Vagina (tissue), 2 donors: ENCODE results near the gene KCTD17. TPM values are rescaled to one million over a fixed set of nuclear protein-coding genes. Genes with fewer than 3 reads are reported as not detected.

Source experiments
- DNase-seq, 2 donors: peaks; one replicate each; pipeline ENCODE4 v3.0.0-alpha.2; 2017; ENCODE audit errors: extremely low spot score in 2 of 2
- H3K27ac ChIP-seq: fragments of 200-600 bp; sonication (generic); one replicate; pipeline ENCODE4 v1.5.1; 2019
- H3K27me3 ChIP-seq: fragments of 200-600 bp; sonication (generic); one replicate; pipeline ENCODE4 v1.5.1; 2019
- H3K36me3 ChIP-seq, 2 donors: fragments of 200-600 bp; sonication (generic); one replicate each; pipeline ENCODE4 v1.5.1; 2017 to 2019
- H3K4me1 ChIP-seq: fragments of 200-600 bp; sonication (generic); one replicate; pipeline ENCODE4 v1.5.1; 2019
- H3K4me3 ChIP-seq, 2 donors: fragments of 200-600 bp; sonication (generic); 1 replicate in 1 of 2; 2 replicates in 1 of 2; pipeline ENCODE4 v1.5.1; 2016 to 2019
- H3K9me3 ChIP-seq: fragments of 200-600 bp; sonication (generic); one replicate; pipeline ENCODE4 v1.5.1; 2019
- POLR2A ChIP-seq, 2 donors: fragments of 450-650 bp; IDR thresholded peaks; one replicate each; pipeline ENCODE4 v1.6.1; 2017; ENCODE audit warnings: antibody characterized with exemption in 2 of 2, mild to moderate bottlenecking in 2 of 2, moderate library complexity in 2 of 2
- POLR2AphosphoS5 ChIP-seq, 2 donors: sonication (generic); formaldehyde crosslinking; IDR thresholded peaks; one replicate each; pipeline ENCODE4 v1.9.0; 2017; ENCODE audit warnings: antibody characterized with exemption in 2 of 2, mild to moderate bottlenecking in 2 of 2, low read depth in 1 of 2; ENCODE audit not compliant: insufficient read depth in 1 of 2
- intact Hi-C: fragments of 100-400 bp; cut with DNase I; formaldehyde crosslinking; loops from one replicate; pipeline ENCODE4 v1.15.1; 2023
- total RNA-seq: library from RNA; depleted of rRNA; stranded (reverse); fragments of >200 nt; gene quantifications from one replicate; pipeline ENCODE4 v1.2.3, GENCODE V29; 2016
- TF ChIP-seq, protein P1 (sequence below), 3 experiments: fragments of 450-650 bp in 2 of 3; fragments of 200-600 bp in 1 of 3; sonication (generic) in 1 of 3; IDR thresholded peaks; one replicate each; pipeline ENCODE4 v1.5.1; 2017 to 2019; ENCODE audit warnings: antibody characterized with exemption in 3 of 3, mild to moderate bottlenecking in 2 of 3, moderate library complexity in 2 of 3

Gene KCTD17
- total RNA-seq, 1 donor from 2014 or later: 27.5 TPM

DNA sequence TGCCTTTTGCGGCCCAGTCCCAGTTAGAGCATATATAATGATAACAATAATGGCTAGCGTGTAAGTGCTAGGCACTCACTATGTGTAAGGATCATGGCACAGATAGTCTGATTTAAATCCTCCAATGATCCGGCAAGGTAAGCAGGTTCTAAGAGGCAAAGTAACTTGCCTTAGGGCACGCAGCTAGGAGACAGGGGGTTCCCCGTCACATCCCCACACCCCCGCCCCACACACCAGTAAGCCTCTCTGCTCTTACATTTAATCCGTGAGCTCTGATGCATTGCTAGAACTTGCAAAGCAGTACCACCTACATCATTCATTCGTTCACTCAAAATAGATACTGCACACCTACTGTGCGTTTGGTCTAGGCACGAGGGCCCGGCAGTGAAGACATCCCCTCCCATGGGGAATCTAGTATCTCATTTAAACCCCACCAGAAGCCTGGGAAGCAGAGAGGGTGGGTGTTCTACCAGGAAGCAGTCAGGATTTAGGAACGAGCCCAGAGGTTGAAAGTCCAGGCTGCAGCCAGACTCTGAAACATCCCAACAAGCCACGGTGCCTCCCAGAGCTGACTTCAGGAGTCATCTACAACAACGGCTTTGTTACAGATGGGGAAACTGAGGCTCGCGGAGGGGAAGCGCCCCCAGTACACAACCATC lies 37.3 kb downstream of the KCTD17 start:
- no peak overlapping the region for H3K4me3 ChIP-seq
- no peaks in the 10 kb centered on the region for H3K9me3 ChIP-seq
- no peaks in the 10 kb centered on the region for H3K36me3 ChIP-seq
- H3K27me3 ChIP-seq: no peaks in the 10 kb centered on the region
- TF ChIP-seq POLR2A (IDR thresholded peaks at IDR 0.05): no peak
- TF ChIP-seq, protein P1, sequence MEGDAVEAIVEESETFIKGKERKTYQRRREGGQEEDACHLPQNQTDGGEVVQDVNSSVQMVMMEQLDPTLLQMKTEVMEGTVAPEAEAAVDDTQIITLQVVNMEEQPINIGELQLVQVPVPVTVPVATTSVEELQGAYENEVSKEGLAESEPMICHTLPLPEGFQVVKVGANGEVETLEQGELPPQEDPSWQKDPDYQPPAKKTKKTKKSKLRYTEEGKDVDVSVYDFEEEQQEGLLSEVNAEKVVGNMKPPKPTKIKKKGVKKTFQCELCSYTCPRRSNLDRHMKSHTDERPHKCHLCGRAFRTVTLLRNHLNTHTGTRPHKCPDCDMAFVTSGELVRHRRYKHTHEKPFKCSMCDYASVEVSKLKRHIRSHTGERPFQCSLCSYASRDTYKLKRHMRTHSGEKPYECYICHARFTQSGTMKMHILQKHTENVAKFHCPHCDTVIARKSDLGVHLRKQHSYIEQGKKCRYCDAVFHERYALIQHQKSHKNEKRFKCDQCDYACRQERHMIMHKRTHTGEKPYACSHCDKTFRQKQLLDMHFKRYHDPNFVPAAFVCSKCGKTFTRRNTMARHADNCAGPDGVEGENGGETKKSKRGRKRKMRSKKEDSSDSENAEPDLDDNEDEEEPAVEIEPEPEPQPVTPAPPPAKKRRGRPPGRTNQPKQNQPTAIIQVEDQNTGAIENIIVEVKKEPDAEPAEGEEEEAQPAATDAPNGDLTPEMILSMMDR (IDR thresholded peaks at IDR 0.05): no peak
- no peak overlapping the region for H3K27ac ChIP-seq
- no peak for DNase-seq
- intact Hi-C loops: no loop called here
- no peaks in the 10 kb centered on the region for H3K4me1 ChIP-seq

DNA sequence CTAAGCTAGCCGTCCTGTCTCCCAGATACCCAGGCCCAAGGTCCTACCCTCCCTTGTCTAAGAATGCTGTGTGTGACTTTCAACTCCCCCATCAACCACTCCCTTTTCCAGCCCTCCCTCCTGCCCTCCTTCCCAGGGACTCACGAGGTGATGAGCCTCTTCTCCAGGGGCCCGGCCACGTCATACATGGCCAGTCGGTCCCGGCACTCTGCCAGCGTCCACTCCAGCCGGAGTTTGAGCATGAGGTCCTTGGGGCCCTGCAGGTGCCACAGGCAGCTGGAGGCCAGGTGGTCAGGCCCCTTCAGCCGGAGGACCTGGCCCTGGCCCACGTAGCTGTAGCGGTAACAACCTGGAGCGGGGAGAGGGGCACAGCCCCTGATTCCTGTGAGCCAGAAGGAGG lies 37.9 kb downstream of the KCTD17 start:
- Histone ChIP-seq H3K27ac (no peak overlapping the region), H3K36me3 (no peaks in the 10 kb centered on the region), H3K4me3 (no peak overlapping the region), H3K27me3 (no peaks in the 10 kb centered on the region), H3K9me3 (no peaks in the 10 kb centered on the region), H3K4me1 (no peaks in the 10 kb centered on the region)
- TF ChIP-seq POLR2A (IDR thresholded peaks at IDR 0.05) (no peak), POLR2AphosphoS5 (IDR thresholded peaks at IDR 0.05; ENCODE audit: insufficient read depth in 1 of 2, low read depth in 1 of 2) (no peak)
- TF ChIP-seq, protein P1 (IDR thresholded peaks at IDR 0.05): no peak
- no peak for DNase-seq
- intact Hi-C loops: no loop called here

DNA sequence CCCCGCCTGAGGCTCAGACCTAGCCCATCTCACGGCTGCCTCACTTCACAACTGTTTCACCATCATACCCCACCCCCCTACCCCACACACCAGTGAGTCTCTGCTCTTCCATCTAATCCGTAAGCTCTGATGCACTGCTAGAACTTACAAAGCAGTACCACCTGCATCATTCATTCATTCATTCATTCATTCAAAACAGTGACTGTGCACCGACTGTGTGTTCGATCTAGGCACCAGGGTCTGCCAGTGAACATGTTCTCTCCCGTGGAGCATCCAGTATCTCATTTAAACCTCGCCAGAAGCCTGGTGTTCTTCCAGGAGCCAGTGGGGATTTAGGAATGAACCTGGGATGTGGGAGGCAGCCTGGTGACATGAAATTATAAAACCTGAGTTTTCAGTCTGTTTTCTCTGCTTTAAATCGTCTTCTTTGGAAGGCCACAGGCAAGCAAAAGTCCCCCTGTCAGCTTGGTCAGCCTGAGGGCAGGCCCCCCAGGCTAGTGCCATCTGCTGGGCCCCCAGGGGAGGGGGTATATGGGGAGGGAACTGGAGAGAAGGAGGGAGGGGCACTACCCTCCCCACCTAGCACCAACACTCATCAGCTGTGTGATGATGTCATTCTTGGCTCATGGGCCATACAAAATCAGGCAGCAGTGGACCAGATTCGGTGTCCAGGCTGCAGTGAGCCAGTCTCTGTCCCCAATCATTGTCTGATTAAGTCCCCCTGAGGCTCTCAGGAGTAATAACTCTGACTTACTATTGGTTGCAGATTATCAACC lies 39.6 kb downstream of the KCTD17 start:
- Histone ChIP-seq H3K27ac (no peak overlapping the region), H3K4me3 (no peak overlapping the region), H3K36me3 (no peaks in the 10 kb centered on the region), H3K27me3 (no peaks in the 10 kb centered on the region), H3K4me1 (no peaks in the 10 kb centered on the region), H3K9me3 (no peaks in the 10 kb centered on the region)
- intact Hi-C loops: no loop called here
- TF ChIP-seq POLR2AphosphoS5 (IDR thresholded peaks at IDR 0.05; ENCODE audit: insufficient read depth in 1 of 2, low read depth in 1 of 2): no peak
- TF ChIP-seq, protein P1 (IDR thresholded peaks at IDR 0.05): no peak
- no peak for TF ChIP-seq POLR2A (IDR thresholded peaks at IDR 0.05)
- no peak for DNase-seq

DNA sequence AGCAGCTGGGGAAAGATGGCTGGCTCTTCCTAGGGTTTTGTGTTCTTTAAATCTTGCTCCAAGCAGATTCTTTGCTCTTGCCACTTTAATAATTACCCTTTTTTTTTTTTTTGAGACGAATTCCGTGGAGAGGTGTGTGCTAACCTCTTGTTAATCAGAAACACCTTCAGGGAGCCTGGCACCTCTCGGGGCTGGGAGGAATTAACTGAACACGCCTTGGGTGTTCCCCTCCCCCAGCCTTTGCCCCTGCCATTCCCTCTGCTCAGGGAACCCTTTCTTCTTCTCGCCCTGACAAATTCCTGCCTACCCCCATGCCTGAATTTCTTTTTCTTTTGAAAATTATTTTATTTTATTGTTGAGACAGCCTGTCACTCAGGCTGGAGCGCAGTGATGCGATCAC lies 40.5 kb downstream of the KCTD17 start:
- DNase-seq: no peak
- Histone ChIP-seq H3K27ac (no peak overlapping the region), H3K4me3 (no peak overlapping the region), H3K27me3 (no peaks in the 10 kb centered on the region), H3K4me1 (no peaks in the 10 kb centered on the region), H3K9me3 (no peaks in the 10 kb centered on the region), H3K36me3 (no peaks in the 10 kb centered on the region)
- TF ChIP-seq POLR2AphosphoS5 (IDR thresholded peaks at IDR 0.05; ENCODE audit: insufficient read depth in 1 of 2, low read depth in 1 of 2) (no peak), POLR2A (IDR thresholded peaks at IDR 0.05) (no peak)
- TF ChIP-seq, protein P1 (IDR thresholded peaks at IDR 0.05): no peak
- intact Hi-C loops: no loop called here

DNA sequence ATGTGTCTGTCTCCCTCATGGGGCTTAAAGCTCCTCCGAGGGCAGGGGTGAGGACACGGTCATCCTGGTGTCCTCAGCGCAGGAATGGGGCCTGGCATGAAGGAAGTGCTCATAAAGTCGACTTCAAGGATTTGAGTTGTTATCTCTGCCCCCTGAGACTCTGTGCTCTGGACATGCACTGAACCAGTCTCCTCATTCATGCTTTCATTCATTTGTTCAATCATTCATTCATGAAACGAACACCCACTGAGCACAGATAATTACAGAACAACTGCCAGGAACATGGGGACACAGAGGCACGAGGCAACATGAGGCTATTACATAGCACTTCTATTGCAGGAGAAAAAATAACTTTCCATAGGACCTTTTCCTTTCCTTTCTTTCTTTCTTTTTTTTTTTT lies 41.5 kb downstream of the KCTD17 start:
- H3K27me3 ChIP-seq: no peaks in the 10 kb centered on the region
- H3K4me3 ChIP-seq: no peak overlapping the region
- no peaks in the 10 kb centered on the region for H3K4me1 ChIP-seq
- H3K27ac ChIP-seq: no peak overlapping the region
- DNase-seq: no peak
- intact Hi-C loops: no loop called here
- TF ChIP-seq POLR2A (IDR thresholded peaks at IDR 0.05): no peak
- no peak for TF ChIP-seq POLR2AphosphoS5 (IDR thresholded peaks at IDR 0.05; ENCODE audit: insufficient read depth in 1 of 2, low read depth in 1 of 2)
- TF ChIP-seq, protein P1 (IDR thresholded peaks at IDR 0.05): no peak
- H3K9me3 ChIP-seq: no peaks in the 10 kb centered on the region
- no peaks in the 10 kb centered on the region for H3K36me3 ChIP-seq
